HFF-Myc (cell line): ENCODE data around the gene FRMPD3.
"Not testable (repeated sequence)": the region's sequence is repeated elsewhere in the genome, so short reads cannot be mapped to it uniquely, and the experiment has no call there.

ENCODE experiments used
- DNase-seq: peaks from one replicate; pipeline ENCODE4 v3.0.0-alpha.2; 2011; ENCODE audit warnings: low read depth; ENCODE audit errors: extremely low read depth
- H3K4me3 ChIP-seq: replicated peaks from 2 replicates; pipeline ENCODE4 v1.5.1; 2011; ENCODE audit warnings: low read depth, mild to moderate bottlenecking, control low read depth, low read length
- CTCF ChIP-seq: IDR thresholded peaks from 2 replicates; pipeline ENCODE4 v1.5.1; 2012; ENCODE audit warnings: mild to moderate bottlenecking, low read depth, low read length, control low read depth; ENCODE audit errors: missing control alignments

The FRMPD3 gene

GRCh38 chrX:107470971-107471370, 21.5 kb downstream of the FRMPD3 start:
- no peak for TF ChIP-seq CTCF
- DNase-seq = no peak
- no peak overlapping the region for H3K4me3 ChIP-seq

- not testable (repeated sequence) for DNase-seq, H3K4me3 ChIP-seq
Observed at GRCh38 chrX:107471420-107471819, 22.0 kb downstream of the FRMPD3 start.

GRCh38 chrX:107477406-107477805, 28.0 kb downstream of the FRMPD3 start:
- TF ChIP-seq CTCF = no peak
- H3K4me3 ChIP-seq = no peak overlapping the region
- DNase-seq = no peak

GRCh38 chrX:107480272-107480671, 30.8 kb downstream of the FRMPD3 start:
- no peak for TF ChIP-seq CTCF
- H3K4me3 ChIP-seq = no peak overlapping the region
- DNase-seq = no peak

GRCh38 chrX:107482046-107482445, 32.6 kb downstream of the FRMPD3 start:
- DNase-seq = no peak
- TF ChIP-seq CTCF = no peak
- H3K4me3 ChIP-seq = no peak overlapping the region

GRCh38 chrX:107484002-107484726, 34.7 kb downstream of the FRMPD3 start:
- no peak for DNase-seq
- no peak overlapping the region for H3K4me3 ChIP-seq
- no peak for TF ChIP-seq CTCF

GRCh38 chrX:107485013-107485412, 35.6 kb downstream of the FRMPD3 start:
- H3K4me3 ChIP-seq = no peak overlapping the region
- no peak for DNase-seq
- no peak for TF ChIP-seq CTCF
